Heart left ventricle (tissue), 16 donors: ENCODE measurements around the gene RPGRIP1. TPM values are rescaled to one million over a fixed set of nuclear protein-coding genes. Genes with fewer than 3 reads are reported as not detected.
A peak's percentile ranks its signal among the peaks of the same experiment; 100 is the strongest.

ENCODE experiments used
- ATAC-seq, 4 donors: fragments of 200-7000 bp; cut with Tn5 transposase; one replicate each; pipeline ENCODE4 v1.9.1; 2020 to 2022; ENCODE audit warnings: moderate library complexity in 4 of 4, mild to moderate bottlenecking in 3 of 4, moderate number of reproducible peaks in 1 of 4
- DNase-seq, 5 donors: peaks; one replicate each; pipeline ENCODE4 v3.0.0-alpha.2; 2020
- H3K27ac ChIP-seq, 12 donors: fragments of 200-600 bp; sonication (generic) in 4 of 12; one replicate each; pipeline versions ENCODE4 v1.5.0 to v1.8.0; 2016 to 2022; ENCODE audit warnings: mild to moderate bottlenecking in 2 of 12
- H3K27me3 ChIP-seq, 9 donors: fragments of 200-600 bp; sonication (generic) in 2 of 9; one replicate each; pipeline versions ENCODE4 v1.5.1 to v1.8.0; 2016 to 2022; ENCODE audit warnings: mild to moderate bottlenecking in 3 of 9
- H3K36me3 ChIP-seq, 9 donors: fragments of 200-600 bp; sonication (generic) in 2 of 9; one replicate each; pipeline versions ENCODE4 v1.5.0 to v1.8.0; 2018 to 2022; ENCODE audit warnings: mild to moderate bottlenecking in 2 of 9
- H3K4me1 ChIP-seq, 12 donors: fragments of 200-600 bp; sonication (generic) in 4 of 12; one replicate each; pipeline versions ENCODE4 v1.5.0 to v1.8.0; 2016 to 2022; ENCODE audit warnings: mild to moderate bottlenecking in 3 of 12
- H3K4me3 ChIP-seq, 12 donors: fragments of 200-600 bp; sonication (generic) in 4 of 12; one replicate each; pipeline versions ENCODE4 v1.5.0 to v1.8.0; 2017 to 2022; ENCODE audit warnings: mild to moderate bottlenecking in 9 of 12, moderate library complexity in 4 of 12
- H3K9me3 ChIP-seq, 12 donors: fragments of 200-600 bp; sonication (generic) in 4 of 12; one replicate each; pipeline versions ENCODE4 v1.5.0 to v1.8.0; 2016 to 2022; ENCODE audit warnings: mild to moderate bottlenecking in 1 of 12
- CTCF ChIP-seq, 12 donors: fragments of 200-600 bp; sonication (generic) in 4 of 12; IDR thresholded peaks; one replicate each; pipeline versions ENCODE4 v1.5.0 to v1.8.0; 2018 to 2022; ENCODE audit warnings: antibody characterized with exemption in 12 of 12, mild to moderate bottlenecking in 5 of 12
- POLR2A ChIP-seq, 2 donors: fragments of 450-650 bp; IDR thresholded peaks; one replicate each; pipeline ENCODE4 v1.6.1; 2017; ENCODE audit warnings: antibody characterized with exemption in 2 of 2, mild to moderate bottlenecking in 2 of 2, moderate library complexity in 2 of 2
- WGBS, 4 donors: extraction: QIAGEN DNeasy Blood & Tissue Kit in 2 of 4; methylation state at CpG; one replicate each; pipeline versions ENCODE4 v1.1.5 to v1.1.7; 2013 to 2018; 5-methylcytosine and 5-hydroxymethylcytosine counted together
- intact Hi-C, 10 donors: fragments of 100-400 bp; cut with DNase I; formaldehyde crosslinking; loops; one replicate each; pipeline versions ENCODE4 v1.11.1 to v1.14.2; 2022
- polyA plus RNA-seq, 2 donors: library from polyadenylated mRNA; stranded (reverse); fragments of 200-250 nt; gene quantifications; one replicate each; pipeline ENCODE4 v1.2.3, GENCODE V29; 2013
- total RNA-seq, 9 donors: library from RNA; depleted of rRNA in 2 of 9; stranded (reverse); fragments of >200 nt in 2 of 9; fragmentation: NEBNext Ultra II Directional in 3 of 9; extraction: Animal tissue kit (Norgen Biotek cat#: 25700) in 3 of 9; gene quantifications; one replicate each; pipeline versions ENCODE4 v1.1.0 to v1.2.4, GENCODE V29; 2016 to 2023
- donor health status: ischemic (EF 13 %, LVEDD 7.1; RV severe dilation, severe dysfunction).
- donor health status: healthy with polysubstance abuse.
- donor health status: DM: no; HTN: yes; CAD: no.
- donor health status: DM: no; HTN: no; CAD: no.
- donor health status: ischemic (EF 25% LVEDD 6.9; RV normal size, moderate dysfunction).
- donor health status: ischemic (EF 25% LVEDD 5.7; RV mildly dilated, moderate dysfunction).
- donor health status: healthy.
- donor health status: DM: yes; HTN: yes; CAD: no.
- donor health status: ischemic (EF 35%, LVEDD 5.7; RV mildly dilated, moderate dysfunction).
- donor health status: nonischemic (EF 11% LVEDD 7.7; RV severe dilation, severe dysfunction).
- donor health status: DM: yes; HTN: yes; CAD: no.
- donor health status: PGD.
- donor health status: ischemic (EF 29% LVEDD 5.4; RV normal size, mild dysfunction).
- donor health status: nonischemic (EF 23%, LVEDD 6.1; RV moderate dilation, normal function).

The RPGRIP1 gene
- total and polyA plus RNA-seq, 11 donors, result 0.12 to 0.81 (median 0.33) TPM; not detected in 1

GRCh38 chr14:21256539-21257393, 23.1 kb upstream of the RPGRIP1 start:
- ATAC-seq (no peak), DNase-seq (no peak)
- Histone ChIP-seq H3K27me3 (no peaks in the 10 kb centered on the region), H3K4me3 (peak overlapping the region in 1 of 12 donors; percentile 8), H3K27ac (no peak overlapping the region), H3K9me3 (no peaks in the 10 kb centered on the region), H3K4me1 (peaks cover 3 to 87% (median 59%) of the 10 kb centered on the region in 12 donors), H3K36me3 (peaks cover 0 to 97% (median 89%) of the 10 kb centered on the region in 9 donors)
- WGBS, 4 donors, result 88 to 91% (median 89%) methylated on average over 10 of the region's 10 CpGs
- intact Hi-C loops, result loop anchor here in 1 of 10 donors (10.0 kb wide), 1 partner anchor 128 kb away; the partner anchor contains the start of gene SUPT16H
- no peak for TF ChIP-seq CTCF (IDR thresholded peaks at IDR 0.05)

- Histone ChIP-seq H3K9me3 (no peaks in the 10 kb centered on the region), H3K4me1 (peaks cover 4 to 87% (median 66%) of the 10 kb centered on the region in 12 donors), H3K27ac (no peak overlapping the region), H3K4me3 (no peak overlapping the region), H3K27me3 (no peaks in the 10 kb centered on the region), H3K36me3 (peaks cover 0 to 97% (median 89%) of the 10 kb centered on the region in 9 donors)
- intact Hi-C loops, result loop anchor here in 1 of 10 donors (10.0 kb wide), 1 partner anchor 127 kb away; the partner anchor contains the start of gene SUPT16H
- no peak for TF ChIP-seq CTCF (IDR thresholded peaks at IDR 0.05)
- TF ChIP-seq POLR2A (IDR thresholded peaks at IDR 0.05), result no peak
- ATAC-seq (peak in 2 of 4 donors; percentile 19 to 35), DNase-seq (no peak)
- 38 to 56% (median 50%) methylated on average over 7 of the region's 7 CpGs for WGBS, 4 donors
Measured at GRCh38 chr14:21257394-21257909, 22.4 kb upstream of the RPGRIP1 start.

- intact Hi-C loops, result loop anchor here in 1 of 10 donors (10.0 kb wide), 1 partner anchor 127 kb away; the partner anchor contains the start of gene SUPT16H
Measured at GRCh38 chr14:21258005-21258888, 21.6 kb upstream of the RPGRIP1 start.

More at GRCh38 chr14:21258005-21258888, 21.6 kb upstream of the RPGRIP1 start:
- no peak overlapping the region for H3K27ac ChIP-seq
- H3K4me1 ChIP-seq, result peaks cover 5 to 92% (median 74%) of the 10 kb centered on the region in 12 donors
- 76 to 77% (median 77%) methylated on average over 10 of the region's 10 CpGs for WGBS, 4 donors
- H3K9me3 ChIP-seq, result no peaks in the 10 kb centered on the region
- peaks cover 0 to 99% (median 90%) of the 10 kb centered on the region in 9 donors for H3K36me3 ChIP-seq
- no peaks in the 10 kb centered on the region for H3K27me3 ChIP-seq
- DNase-seq, result no peak
- no peak for ATAC-seq
- H3K4me3 ChIP-seq, result no peak overlapping the region
- TF ChIP-seq POLR2A (IDR thresholded peaks at IDR 0.05), result no peak
- TF ChIP-seq CTCF (IDR thresholded peaks at IDR 0.05), result no peak
